ENCODE measurements around the gene HIVEP1. TPM values are rescaled to one million over a fixed set of nuclear protein-coding genes. Genes with fewer than 3 reads are reported as not detected.

The HIVEP1 gene
- total RNA-seq, 2 experiments from 2014 or later, result 22.1 to 22.6 TPM

GRCh38 chr6:12088531-12088930 is 76.4 kb downstream of the HIVEP1 start:
- TF ChIP-seq CTCF (conservative IDR thresholded peaks at IDR 0.05; ENCODE audit: low read length), result no peak
- no peak for TF ChIP-seq EZH2phosphoT487 (IDR thresholded peaks at IDR 0.05; ENCODE audit: borderline replicate concordance, low read depth, low read length)
- Histone ChIP-seq H3K36me3 (ENCODE audit: insufficient read depth, low read length) (peaks cover 20% of the 10 kb centered on the region), H3K9me3 (ENCODE audit: low read length) (no peaks in the 10 kb centered on the region), H3K4me2 (ENCODE audit: low read length) (no peak overlapping the region), H3K4me1 (ENCODE audit: insufficient read depth, low read length, poor library complexity, severe bottlenecking) (no peaks in the 10 kb centered on the region), H2AFZ (ENCODE audit: low read length) (no peak overlapping the region), H3K79me2 (ENCODE audit: insufficient read depth, low read depth, low read length) (peaks cover 6% of the 10 kb centered on the region; the same call in 1 of the 2 replicates), H3K9me2 (ENCODE audit: insufficient read depth, low read length) (no peaks in the 10 kb centered on the region), H3K4me3 (ENCODE audit: low read depth, low read length, poor library complexity, severe bottlenecking) (no peak overlapping the region), H4K20me1 (ENCODE audit: insufficient read depth, low read length) (no peaks in the 10 kb centered on the region; the same call in 1 of the 2 replicates), H3K27ac (ENCODE audit: low read depth, low read length, poor library complexity, severe bottlenecking) (no peak overlapping the region)
- ChIA-PET CTCF (ENCODE audit: unreplicated experiment) (no interaction called here), POLR2A (interaction anchor here (0.6 to 1.6 kb wide), 5 partner anchors 9 to 1688 kb away, joined by 3 to 7 read pairs (median 4); no protein-coding TSS in a partner anchor)
- no TSS peak for BruUV-seq (replicated peaks)
- intact Hi-C loops (cut with micrococcal nuclease; ENCODE audit: unreplicated experiment), result no loop called here
- DNase-seq (ENCODE audit: low spot score), result no peak

GRCh38 chr6:12090714-12091113 is 78.6 kb downstream of the HIVEP1 start:
- ChIA-PET CTCF (ENCODE audit: unreplicated experiment) (no interaction called here), POLR2A (interaction anchor here (0.6 kb wide), 1 partner anchor 25 kb away, joined by 3 read pairs; no protein-coding TSS in a partner anchor)
- Histone ChIP-seq H3K36me3 (ENCODE audit: insufficient read depth, low read length) (peaks cover 20% of the 10 kb centered on the region), H3K4me2 (ENCODE audit: low read length) (no peak overlapping the region), H3K4me1 (ENCODE audit: insufficient read depth, low read length, poor library complexity, severe bottlenecking) (no peaks in the 10 kb centered on the region), H3K4me3 (ENCODE audit: low read depth, low read length, poor library complexity, severe bottlenecking) (no peak overlapping the region), H3K9me2 (ENCODE audit: insufficient read depth, low read length) (no peaks in the 10 kb centered on the region), H3K9me3 (ENCODE audit: low read length) (no peaks in the 10 kb centered on the region), H3K79me2 (ENCODE audit: insufficient read depth, low read depth, low read length) (peaks cover 6% of the 10 kb centered on the region), H4K20me1 (ENCODE audit: insufficient read depth, low read length) (peaks cover 6% of the 10 kb centered on the region), H3K27ac (ENCODE audit: low read depth, low read length, poor library complexity, severe bottlenecking) (no peak overlapping the region), H2AFZ (ENCODE audit: low read length) (no peak overlapping the region)
- no peak for DNase-seq (ENCODE audit: low spot score)
- intact Hi-C loops (cut with micrococcal nuclease; ENCODE audit: unreplicated experiment), result no loop called here
- no TSS peak for BruUV-seq (replicated peaks)
- TF ChIP-seq CTCF (conservative IDR thresholded peaks at IDR 0.05; ENCODE audit: low read length), result no peak
- TF ChIP-seq EZH2phosphoT487 (IDR thresholded peaks at IDR 0.05; ENCODE audit: borderline replicate concordance, low read depth, low read length), result no peak

- no peaks in the 10 kb centered on the region; the same call in 1 of the 2 replicates for H3K79me2 ChIP-seq (ENCODE audit: insufficient read depth, low read depth, low read length)
- no peaks in the 10 kb centered on the region for H3K9me3 ChIP-seq (ENCODE audit: low read length)
- CTCF ChIA-PET (ENCODE audit: unreplicated experiment), result no interaction called here
- no peaks in the 10 kb centered on the region for H3K9me2 ChIP-seq (ENCODE audit: insufficient read depth, low read length)
- intact Hi-C loops (cut with micrococcal nuclease; ENCODE audit: unreplicated experiment), result no loop called here
- TF ChIP-seq EZH2phosphoT487 (IDR thresholded peaks at IDR 0.05; ENCODE audit: borderline replicate concordance, low read depth, low read length) (no peak), CTCF (conservative IDR thresholded peaks at IDR 0.05; ENCODE audit: low read length) (no peak)
- H3K4me2 ChIP-seq (ENCODE audit: low read length), result no peak overlapping the region
- no peaks in the 10 kb centered on the region for H3K4me1 ChIP-seq (ENCODE audit: insufficient read depth, low read length, poor library complexity, severe bottlenecking)
- no peak overlapping the region for H2AFZ ChIP-seq (ENCODE audit: low read length)
- BruUV-seq (replicated peaks), result no TSS peak
- H3K4me3 ChIP-seq (ENCODE audit: low read depth, low read length, poor library complexity, severe bottlenecking), result no peak overlapping the region
- peaks cover 6% of the 10 kb centered on the region; the same call in 1 of the 2 replicates for H4K20me1 ChIP-seq (ENCODE audit: insufficient read depth, low read length)
- no peak for DNase-seq (ENCODE audit: low spot score)
- POLR2A ChIA-PET, result no interaction called here
- H3K36me3 ChIP-seq (ENCODE audit: insufficient read depth, low read length), result peaks cover 20% of the 10 kb centered on the region
- H3K27ac ChIP-seq (ENCODE audit: low read depth, low read length, poor library complexity, severe bottlenecking), result no peak overlapping the region
These were observed 80.7 kb downstream of the HIVEP1 start for GRCh38 chr6:12092762-12093161.
